Keratinocyte (primary cell): Measurements from ENCODE around the gene ITPR2. TPM values are rescaled to one million over a fixed set of nuclear protein-coding genes. Genes with fewer than 3 reads are reported as not detected.
A peak's percentile ranks its signal among the peaks of the same experiment; 100 is the strongest.

Experiments
- DNase-seq: peaks from one replicate; pipeline ENCODE4 v3.0.0-alpha.2; 2011; ENCODE audit warnings: low read depth, missing footprints, low spot score
- FAIRE-seq: peaks from 2 replicates; lab custom pipeline; 2011; peaks lifted over from hg19 to GRCh38; lab: Jason Lieb, UNC
- H2AFZ ChIP-seq: 2 replicates; pipeline ENCODE4 v1.6.0; 2012; ENCODE audit warnings: low read length, control low read depth, inconsistent platforms; ENCODE audit not compliant: control insufficient read depth
- H3K27ac ChIP-seq: 2 replicates; pipeline ENCODE4 v1.5.1; 2011; ENCODE audit warnings: low read length; ENCODE audit not compliant: control insufficient read depth, insufficient read depth
- H3K27me3 ChIP-seq: 3 replicates; pipeline ENCODE4 v1.6.0; 2011; ENCODE audit warnings: low read length; ENCODE audit not compliant: control insufficient read depth, insufficient read depth; ENCODE audit errors: extremely low read depth
- H3K36me3 ChIP-seq, 2 experiments: 2 replicates in 1 of 2; 3 replicates in 1 of 2; pipeline ENCODE4 v1.5.1; 2011; ENCODE audit warnings: low read length in 2 of 2, mild to moderate bottlenecking in 1 of 2; ENCODE audit not compliant: control insufficient read depth in 2 of 2, insufficient read depth in 2 of 2; ENCODE audit errors: extremely low read depth in 1 of 2
- H3K4me1 ChIP-seq: 3 replicates; pipeline ENCODE4 v1.5.1; 2011; ENCODE audit warnings: low read length; ENCODE audit not compliant: control insufficient read depth, insufficient read depth; ENCODE audit errors: extremely low read depth
- H3K4me2 ChIP-seq: 3 replicates; pipeline ENCODE4 v1.6.0; 2011; ENCODE audit warnings: low read depth, low read length; ENCODE audit not compliant: control insufficient read depth, insufficient read depth; ENCODE audit errors: extremely low read depth
- H3K4me3 ChIP-seq, 3 experiments: fragments of 200-600 bp in 1 of 3; sonication (generic) in 1 of 3; 2 replicates in 2 of 3; 3 replicates in 1 of 3; pipeline ENCODE4 v1.5.1; 2011 to 2016; ENCODE audit warnings: low read length in 3 of 3, mild to moderate bottlenecking in 3 of 3, control low read depth in 2 of 3, inconsistent platforms in 1 of 3, low read depth in 1 of 3, mixed read lengths in 1 of 3, mixed run types in 1 of 3, moderate library complexity in 1 of 3; ENCODE audit not compliant: control insufficient read depth in 2 of 3, insufficient read depth in 2 of 3; ENCODE audit errors: extremely low read depth in 1 of 3
- H3K79me2 ChIP-seq: 2 replicates; pipeline ENCODE4 v1.6.0; 2012; ENCODE audit warnings: low read length; ENCODE audit not compliant: control insufficient read depth, insufficient read depth
- H3K9ac ChIP-seq: 3 replicates; pipeline ENCODE4 v1.6.0; 2011; ENCODE audit warnings: low read length; ENCODE audit not compliant: control insufficient read depth, insufficient read depth; ENCODE audit errors: extremely low read depth
- H3K9me1 ChIP-seq: 3 replicates; pipeline ENCODE4 v1.6.0; 2011; ENCODE audit warnings: low read length; ENCODE audit not compliant: control insufficient read depth, insufficient read depth; ENCODE audit errors: extremely low read depth
- H3K9me3 ChIP-seq: 2 replicates; pipeline ENCODE4 v1.5.1; 2012; ENCODE audit warnings: low read depth, low read length; ENCODE audit not compliant: control insufficient read depth
- H4K20me1 ChIP-seq: 3 replicates; pipeline ENCODE4 v1.6.0; 2011; ENCODE audit warnings: low read length; ENCODE audit not compliant: control insufficient read depth, insufficient read depth; ENCODE audit errors: extremely low read depth
- EZH2 ChIP-seq: IDR thresholded peaks from one replicate; pipeline ENCODE4 v1.6.1; 2012; ENCODE audit warnings: inconsistent platforms, mild to moderate bottlenecking, low read length, moderate library complexity
- dilution Hi-C: fragments of 300-500 bp; cut with MboI; formaldehyde crosslinking; loops from one replicate; pipeline ENCODE4 v1.7.0; 2020; ENCODE audit warnings: low sequenced_read_pairs; ENCODE audit not compliant: extremely low pct_ligation_motif_present
- polyA plus RNA-seq, 5 experiments: library from polyadenylated mRNA; depleted of rRNA in 3 of 5; stranded (reverse) in 3 of 5; stranded (forward) in 1 of 5; unstranded in 1 of 5; fragments of >200 nt; gene quantifications; 1 replicate in 1 of 5; 2 replicates in 3 of 5; 3 replicates in 1 of 5; pipeline versions ENCODE4 v1.2.1 to v1.2.3, GENCODE V29; 2011 to 2012; ENCODE audit warnings: missing spikeins in 2 of 5, low read depth in 1 of 5, low replicate concordance in 1 of 5
- TF ChIP-seq, protein P1 (sequence below), 3 experiments: IDR thresholded peaks in 1 of 3; conservative IDR thresholded peaks in 1 of 3; optimal IDR thresholded peaks in 1 of 3; 2 replicates in 2 of 3; 3 replicates in 1 of 3; pipeline versions ENCODE3 to v1.5.1; 2011; ENCODE audit warnings: low read length in 3 of 3, mild to moderate bottlenecking in 3 of 3, moderate library complexity in 2 of 3, control low read depth in 1 of 3, inconsistent platforms in 1 of 3; ENCODE audit not compliant: insufficient read depth in 2 of 3; ENCODE audit errors: extremely low read depth in 1 of 3

Gene ITPR2
- polyA plus RNA-seq, 1 donor (not counting 4 experiments of a cell fraction or from before 2014, with no cell fraction given), result 7.6 TPM

DNA sequence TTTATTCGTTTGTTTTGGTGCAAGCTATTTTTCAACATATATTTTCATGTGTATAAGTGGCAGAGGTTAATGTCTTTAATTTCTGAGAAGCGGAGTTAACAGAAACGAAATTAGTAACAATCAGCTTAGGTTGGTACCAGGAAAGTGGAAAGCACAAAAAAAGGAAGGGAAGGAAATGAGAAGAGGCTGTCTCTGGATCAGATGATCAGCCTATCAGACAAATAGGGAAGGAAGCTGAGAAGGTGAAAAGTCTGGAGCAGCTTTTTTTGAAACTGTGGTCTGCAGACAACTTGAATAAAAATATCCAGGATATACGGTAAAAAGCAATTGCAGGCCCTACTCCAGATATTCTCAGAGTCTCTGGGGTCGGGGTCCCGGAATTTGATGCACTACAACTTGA, 372.6 kb downstream of the ITPR2 start:
- Histone ChIP-seq H3K79me2 (no peaks in the 10 kb centered on the region), H3K4me3 (no peak overlapping the region), H3K36me3 (peaks cover 0 to 2% of the 10 kb centered on the region in 2 experiments), H3K4me2 (no peak overlapping the region), H3K9me3 (no peaks in the 10 kb centered on the region), H3K9me1 (no peaks in the 10 kb centered on the region), H4K20me1 (no peaks in the 10 kb centered on the region), H3K9ac (no peak overlapping the region), H3K27me3 (no peaks in the 10 kb centered on the region), H2AFZ (no peak overlapping the region), H3K27ac (no peak overlapping the region), H3K4me1 (peaks cover 6% of the 10 kb centered on the region)
- dilution Hi-C loops, result no loop called here
- no peak for TF ChIP-seq EZH2
- TF ChIP-seq, protein P1, sequence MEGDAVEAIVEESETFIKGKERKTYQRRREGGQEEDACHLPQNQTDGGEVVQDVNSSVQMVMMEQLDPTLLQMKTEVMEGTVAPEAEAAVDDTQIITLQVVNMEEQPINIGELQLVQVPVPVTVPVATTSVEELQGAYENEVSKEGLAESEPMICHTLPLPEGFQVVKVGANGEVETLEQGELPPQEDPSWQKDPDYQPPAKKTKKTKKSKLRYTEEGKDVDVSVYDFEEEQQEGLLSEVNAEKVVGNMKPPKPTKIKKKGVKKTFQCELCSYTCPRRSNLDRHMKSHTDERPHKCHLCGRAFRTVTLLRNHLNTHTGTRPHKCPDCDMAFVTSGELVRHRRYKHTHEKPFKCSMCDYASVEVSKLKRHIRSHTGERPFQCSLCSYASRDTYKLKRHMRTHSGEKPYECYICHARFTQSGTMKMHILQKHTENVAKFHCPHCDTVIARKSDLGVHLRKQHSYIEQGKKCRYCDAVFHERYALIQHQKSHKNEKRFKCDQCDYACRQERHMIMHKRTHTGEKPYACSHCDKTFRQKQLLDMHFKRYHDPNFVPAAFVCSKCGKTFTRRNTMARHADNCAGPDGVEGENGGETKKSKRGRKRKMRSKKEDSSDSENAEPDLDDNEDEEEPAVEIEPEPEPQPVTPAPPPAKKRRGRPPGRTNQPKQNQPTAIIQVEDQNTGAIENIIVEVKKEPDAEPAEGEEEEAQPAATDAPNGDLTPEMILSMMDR (optimal IDR thresholded peaks at IDR 0.05 in 1 of 3, IDR thresholded peaks at IDR 0.05 in 1 of 3, conservative IDR thresholded peaks at IDR 0.05 in 1 of 3; ENCODE audit: extremely low read depth in 1 of 3, insufficient read depth in 2 of 3, low read length in 3 of 3), result no peak
- no peak for DNase-seq
- no peak for FAIRE-seq

DNA sequence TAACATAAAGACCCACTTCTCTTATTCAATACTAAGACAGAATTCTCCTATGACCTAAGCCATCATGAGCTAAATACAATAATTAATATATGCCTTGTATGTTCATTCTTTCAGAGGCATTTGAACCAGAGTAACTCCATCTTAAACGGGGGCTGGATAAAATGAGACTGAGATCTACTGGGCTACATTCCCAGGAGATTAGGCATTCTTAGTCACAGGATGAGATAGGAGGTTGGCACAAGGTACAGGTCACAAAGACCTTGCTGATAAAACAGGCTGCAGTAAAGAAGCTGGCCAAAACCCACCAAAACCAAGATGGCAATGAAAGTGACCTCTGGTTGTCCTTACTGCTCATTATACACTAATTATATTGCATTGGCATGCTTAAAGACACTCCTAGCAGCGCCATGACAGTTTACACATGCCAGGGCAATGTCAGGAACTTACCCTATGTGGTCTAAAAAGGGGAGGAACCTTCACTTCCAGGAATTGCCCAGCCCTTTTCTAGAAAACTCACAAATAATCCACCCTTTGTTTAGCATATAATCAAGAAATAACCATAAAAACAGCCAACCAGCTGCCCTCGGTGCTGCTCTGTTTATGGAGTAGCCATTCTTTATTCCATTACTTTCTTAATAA, 376.9 kb downstream of the ITPR2 start:
- dilution Hi-C loops, result no loop called here
- no peak for DNase-seq
- no peak overlapping the region for H3K9ac ChIP-seq
- no peak overlapping the region for H3K27ac ChIP-seq
- no peaks in the 10 kb centered on the region for H3K9me3 ChIP-seq
- no peak overlapping the region for H3K4me2 ChIP-seq
- peaks cover 0 to 2% of the 10 kb centered on the region in 2 experiments for H3K36me3 ChIP-seq
- peak; percentile 29 for FAIRE-seq
- H3K27me3 ChIP-seq, result no peaks in the 10 kb centered on the region
- no peaks in the 10 kb centered on the region for H4K20me1 ChIP-seq
- no peak overlapping the region for H3K4me3 ChIP-seq
- H3K4me1 ChIP-seq, result peaks cover 6% of the 10 kb centered on the region
- H3K9me1 ChIP-seq, result no peaks in the 10 kb centered on the region
- TF ChIP-seq, protein P1 (optimal IDR thresholded peaks at IDR 0.05 in 1 of 3, IDR thresholded peaks at IDR 0.05 in 1 of 3, conservative IDR thresholded peaks at IDR 0.05 in 1 of 3; ENCODE audit: extremely low read depth in 1 of 3, insufficient read depth in 2 of 3, low read length in 3 of 3), result no peak
- no peak for TF ChIP-seq EZH2
- no peak overlapping the region for H2AFZ ChIP-seq
- no peaks in the 10 kb centered on the region for H3K79me2 ChIP-seq
